Measurements from ENCODE around the gene HDC. TPM values are rescaled to one million over a fixed set of nuclear protein-coding genes. Genes with fewer than 3 reads are reported as not detected.

HDC gene
- total RNA-seq, 2 donors from 2014 or later: 3.6 to 5.4 TPM

GRCh38 chr15:50231761-50232160 lies 33.8 kb downstream of the HDC start:
- DNase-seq (ENCODE audit: low spot score): no peak
- intact Hi-C loops (cut with DNase I): no loop called here

DNA sequence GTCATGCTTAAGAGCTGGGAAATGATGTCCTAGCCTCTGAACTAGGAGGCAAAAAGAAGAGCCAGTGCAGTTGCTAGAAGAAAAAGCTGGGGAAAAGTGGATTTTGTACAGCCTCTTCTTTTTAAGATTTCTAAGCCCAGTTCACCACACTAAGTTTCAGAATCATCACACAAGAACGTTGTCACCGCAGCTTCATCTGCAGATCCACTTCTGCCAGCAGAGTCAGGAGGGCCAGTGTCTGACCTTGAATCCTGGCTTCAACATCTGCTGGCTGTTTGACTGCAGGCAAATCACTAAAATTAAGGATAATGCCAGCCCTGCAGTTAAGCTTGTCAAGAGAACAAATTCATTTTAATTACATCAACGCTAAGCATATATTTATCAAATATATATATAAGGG lies 36.2 kb downstream of the HDC start:
- no peak for DNase-seq (ENCODE audit: low spot score)
- intact Hi-C loops (cut with DNase I): no loop called here

DNA sequence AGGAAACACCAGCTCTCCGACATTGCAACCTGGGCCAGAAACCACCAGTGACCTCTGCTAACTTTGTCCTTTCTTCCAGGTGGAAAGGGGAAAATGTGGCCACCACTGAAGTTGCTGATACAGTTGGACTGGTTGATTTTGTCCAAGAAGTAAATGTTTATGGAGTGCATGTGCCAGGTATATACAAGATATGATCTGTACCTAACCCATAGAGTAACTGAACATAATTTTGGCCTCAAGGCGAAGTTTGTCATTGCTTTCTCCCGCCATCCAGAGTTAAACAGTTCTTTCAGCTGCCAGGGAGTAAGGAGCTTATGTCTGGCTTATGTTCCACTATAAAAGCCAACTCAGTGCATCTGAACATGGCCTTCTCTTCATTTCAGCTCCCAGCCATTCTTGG lies 36.7 kb downstream of the HDC start:
- intact Hi-C loops (cut with DNase I): no loop called here
- DNase-seq (ENCODE audit: low spot score): no peak

DNA sequence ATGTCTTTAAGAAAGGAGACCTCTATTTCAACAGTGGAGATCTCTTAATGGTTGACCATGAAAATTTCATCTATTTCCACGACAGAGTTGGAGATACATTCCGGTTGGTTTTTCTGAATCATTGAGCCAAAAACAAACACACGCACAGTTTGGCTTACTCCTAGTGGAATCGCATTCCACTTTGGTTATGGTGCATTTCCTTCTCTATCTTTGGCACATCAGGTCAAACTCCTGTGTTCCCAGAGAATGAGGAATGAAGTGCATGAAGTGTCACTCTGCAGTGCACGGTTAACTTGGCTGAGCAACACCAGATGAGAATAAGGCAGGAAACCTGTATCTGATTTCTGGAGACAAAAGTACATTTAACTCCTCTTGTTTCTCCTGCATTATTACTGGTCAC lies 38.5 kb downstream of the HDC start:
- intact Hi-C loops (cut with DNase I): no loop called here
- DNase-seq (ENCODE audit: low spot score): no peak

DNA sequence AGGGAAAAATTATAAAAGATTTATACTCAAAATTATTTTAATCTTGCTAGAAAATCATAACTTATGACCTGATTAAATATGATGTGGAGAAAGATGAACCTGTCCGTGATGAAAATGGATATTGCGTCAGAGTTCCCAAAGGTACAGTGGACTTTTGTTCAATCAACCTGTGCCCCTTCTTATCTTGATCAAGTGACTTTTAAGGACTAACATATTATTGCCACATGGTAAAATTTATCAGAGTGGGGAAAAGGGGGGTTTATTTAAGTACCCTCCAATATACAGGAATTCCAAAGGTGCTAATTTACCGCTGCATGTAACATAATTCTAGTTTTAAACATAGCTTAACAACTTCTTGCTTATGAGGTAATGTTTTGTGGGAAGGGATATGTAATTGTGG lies 39.6 kb downstream of the HDC start:
- intact Hi-C loops (cut with DNase I): no loop called here
- no peak for DNase-seq (ENCODE audit: low spot score)

DNA sequence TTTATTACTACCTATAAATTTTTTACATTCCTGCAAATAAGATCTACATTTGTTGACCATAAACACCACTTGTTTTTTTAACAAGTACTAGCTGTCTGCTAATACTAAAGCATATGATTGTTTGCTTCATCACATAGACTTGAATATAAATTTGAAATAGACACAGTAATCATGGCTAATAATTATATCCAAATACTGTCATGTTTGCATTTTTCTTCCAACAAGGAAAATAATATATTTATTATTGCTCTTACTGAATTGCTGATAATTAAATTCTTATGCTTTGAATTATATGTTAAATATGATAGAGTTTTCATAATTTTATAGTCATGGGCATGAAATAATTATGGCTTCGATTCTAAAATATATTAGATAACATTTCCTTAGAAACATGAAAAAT lies 40.5 kb downstream of the HDC start:
- no peak for DNase-seq (ENCODE audit: low spot score)
- intact Hi-C loops (cut with DNase I): no loop called here

DNA sequence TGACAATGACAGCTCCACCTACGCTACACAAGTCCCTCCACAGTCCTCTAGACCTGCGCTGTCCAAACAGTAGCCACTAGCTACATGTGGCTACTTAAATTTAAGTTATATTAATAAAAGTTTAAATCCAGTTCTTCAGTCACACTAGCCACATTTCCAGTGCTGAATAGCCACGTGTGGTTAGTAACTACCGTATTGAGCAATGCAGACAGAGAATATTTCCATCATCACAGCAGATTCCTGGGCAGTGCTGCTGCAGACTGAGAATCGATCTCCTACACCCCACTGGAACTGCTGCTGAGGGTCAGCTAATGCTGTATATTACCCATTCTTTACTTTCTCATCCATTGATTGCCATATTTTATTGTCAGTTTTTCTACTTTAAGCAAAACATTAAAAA lies 40.9 kb downstream of the HDC start:
- DNase-seq (ENCODE audit: low spot score): no peak
- intact Hi-C loops (cut with DNase I): loop anchor here in 1 of 2 donors (5.0 kb wide), 1 partner anchor 162 kb away; no protein-coding TSS in a partner anchor

DNA sequence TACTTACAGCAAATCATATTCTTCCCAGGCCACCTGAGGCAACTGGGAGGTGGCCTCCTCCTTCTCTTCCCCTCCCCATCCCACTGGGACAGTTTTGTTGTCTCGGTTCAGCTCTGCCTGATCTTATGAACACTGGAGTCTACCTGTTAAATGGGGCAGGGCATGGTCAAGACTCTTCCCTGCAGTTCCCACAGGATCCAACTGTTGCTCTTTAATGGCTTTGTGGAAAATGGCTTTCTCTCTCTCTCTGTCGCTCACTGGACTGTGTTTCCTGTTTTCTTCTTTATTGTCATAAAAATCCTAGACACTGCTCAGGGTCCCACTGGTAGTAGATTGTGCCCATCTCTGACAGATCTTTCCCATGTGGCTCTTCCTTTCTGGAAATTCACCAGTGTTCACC lies 43.3 kb downstream of the HDC start:
- DNase-seq (ENCODE audit: low spot score): no peak
- intact Hi-C loops (cut with DNase I): loop anchor here in 1 of 2 donors (5.0 kb wide), 1 partner anchor 160 kb away; no protein-coding TSS in a partner anchor

GRCh38 chr15:50219820-50220219 lies 45.7 kb downstream of the HDC start:
- intact Hi-C loops (cut with DNase I): loop anchor here in 1 of 2 donors (5.0 kb wide), 1 partner anchor 158 kb away; no protein-coding TSS in a partner anchor
- DNase-seq (ENCODE audit: low spot score): no peak

GRCh38 chr15:50218691-50219090 lies 46.8 kb downstream of the HDC start:
- no peak for DNase-seq (ENCODE audit: low spot score)
- intact Hi-C loops (cut with DNase I): no loop called here

DNA sequence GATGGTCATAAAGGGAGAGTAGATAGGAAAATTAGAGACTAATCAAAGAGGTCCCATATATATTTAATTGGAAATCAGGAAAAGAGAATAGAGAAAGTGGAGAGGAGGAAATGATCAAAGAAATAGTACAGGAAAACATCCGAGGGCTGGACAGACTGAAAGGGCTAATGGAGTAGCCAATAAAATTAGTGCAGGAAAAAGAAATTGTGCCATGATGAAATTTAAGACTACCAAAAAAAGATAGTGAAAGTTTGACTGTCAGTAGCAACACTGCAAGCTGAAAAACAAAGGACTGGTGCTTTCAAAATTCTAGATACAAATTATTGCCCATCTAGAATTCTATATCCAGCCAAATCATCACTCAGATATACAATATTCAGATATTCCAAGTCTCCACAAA lies 47.2 kb downstream of the HDC start:
- no peak for DNase-seq (ENCODE audit: low spot score)
- intact Hi-C loops (cut with DNase I): no loop called here

- intact Hi-C loops (cut with DNase I): no loop called here
- DNase-seq (ENCODE audit: low spot score): no peak
These were observed 54.9 kb downstream of the HDC start for GRCh38 chr15:50210462-50211157.

DNA sequence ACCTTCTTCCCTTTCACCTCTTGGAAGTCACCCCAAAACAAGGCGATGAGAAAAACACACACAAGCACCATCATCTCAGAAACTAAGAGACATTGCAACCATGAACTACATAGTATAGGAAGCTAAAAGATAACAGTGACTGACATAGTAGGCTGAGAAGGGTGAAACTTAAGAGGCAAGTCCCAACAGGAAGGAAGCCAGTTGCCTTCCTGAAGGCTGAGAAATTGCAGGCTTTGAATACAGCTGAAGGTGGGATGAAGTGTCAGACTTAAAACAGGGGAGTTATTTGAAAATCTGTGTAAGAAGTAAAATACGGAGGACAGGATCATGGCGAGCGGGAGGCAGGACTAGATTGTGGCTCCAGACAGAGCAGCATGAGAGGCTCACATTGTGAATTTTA lies 55.7 kb downstream of the HDC start:
- intact Hi-C loops (cut with DNase I): no loop called here
- no peak for DNase-seq (ENCODE audit: low spot score)

DNA sequence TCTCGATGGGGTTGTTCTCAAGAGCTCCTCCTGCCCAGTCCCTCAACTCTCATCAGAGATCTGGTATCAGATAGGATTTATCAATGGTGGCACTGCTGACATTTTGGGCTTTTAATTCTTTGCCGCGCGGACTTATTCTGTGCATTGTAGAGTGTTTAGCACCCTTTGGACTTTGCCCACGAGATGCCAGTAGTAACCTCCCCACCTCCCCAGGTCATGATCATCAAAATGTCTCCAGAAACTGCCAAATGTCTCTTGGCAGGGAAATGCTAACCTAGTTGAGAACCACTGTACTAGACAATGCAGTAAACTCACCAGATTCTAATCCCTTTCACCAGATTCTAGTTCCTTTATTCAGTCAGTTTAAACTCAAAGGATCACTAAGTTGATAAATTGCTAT lies 59.5 kb downstream of the HDC start:
- intact Hi-C loops (cut with DNase I): no loop called here

GRCh38 chr15:50202003-50202402 lies 63.5 kb downstream of the HDC start:
- intact Hi-C loops (cut with DNase I): no loop called here
- no peak for DNase-seq (ENCODE audit: low spot score)

More for the DNA sequence above, 59.5 kb downstream of the HDC start:
- DNase-seq (ENCODE audit: low spot score): no peak

DNA sequence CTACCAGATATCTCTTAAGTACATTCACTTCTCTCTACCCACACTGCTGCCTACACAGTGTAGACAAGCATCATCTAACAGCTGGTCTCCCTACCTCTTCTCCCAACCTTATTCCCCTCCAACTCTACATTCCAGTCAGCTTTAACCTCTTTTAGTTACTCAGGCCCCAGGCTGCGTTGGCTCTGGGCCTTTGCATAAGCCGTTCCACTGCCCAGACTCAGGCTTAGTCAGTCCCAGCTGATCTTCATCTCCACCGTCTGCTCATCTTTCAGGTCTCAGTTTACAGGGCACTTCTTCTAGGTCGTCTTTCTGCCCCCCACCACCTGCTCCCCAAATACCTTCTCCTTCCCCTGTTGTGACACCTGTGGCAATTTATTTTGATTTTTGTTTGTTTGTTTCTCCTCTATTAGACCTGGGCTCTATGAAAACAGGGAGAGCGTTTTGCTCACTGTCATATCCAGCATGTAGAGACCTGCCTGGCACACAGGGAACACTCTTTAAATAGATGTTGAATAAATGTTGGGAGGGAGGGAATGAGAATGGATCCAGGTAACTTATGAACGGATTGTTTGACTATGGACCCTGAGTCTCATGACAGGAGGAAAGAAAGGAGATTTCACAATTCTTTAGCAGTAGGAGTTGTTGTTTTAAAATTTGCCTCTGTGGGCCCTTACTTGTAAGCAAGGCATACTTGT lies 72.5 kb downstream of the HDC start:
- intact Hi-C loops (cut with DNase I): no loop called here
- DNase-seq (ENCODE audit: low spot score): no peak

DNA sequence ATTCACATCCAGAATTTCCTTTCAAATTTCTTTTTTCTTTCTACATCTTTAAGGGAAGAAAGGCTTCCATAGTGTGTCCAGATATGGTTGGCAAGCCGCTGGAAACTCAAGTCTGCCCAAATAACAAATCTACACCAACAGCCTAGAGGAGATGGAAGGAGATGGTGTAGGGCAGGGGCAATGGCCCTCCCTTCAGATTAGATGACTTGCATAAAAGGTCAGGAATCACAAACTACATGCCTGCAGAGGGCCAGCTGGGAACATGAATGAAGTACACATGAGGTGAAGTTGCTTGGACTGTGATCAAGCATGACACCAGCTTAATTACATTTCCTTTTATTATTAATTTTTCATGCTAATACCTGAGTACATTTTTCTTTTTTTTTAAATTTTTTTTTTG lies 73.4 kb downstream of the HDC start:
- intact Hi-C loops (cut with DNase I): no loop called here

More for the DNA sequence above, 73.4 kb downstream of the HDC start:
- DNase-seq (ENCODE audit: low spot score): no peak

Data from posterior vena cava (tissue), 2 donors.